K562 (cell line): ENCODE results near the gene MYO15B. TPM values are rescaled to one million over a fixed set of nuclear protein-coding genes. Genes with fewer than 3 reads are reported as not detected.

Experiments used
- ARID1B ChIP-seq: fragments of 450-650 bp; IDR thresholded peaks from 2 replicates; pipeline ENCODE4 v1.6.1; 2016; ENCODE audit warnings: antibody characterized with exemption, mild to moderate bottlenecking, inconsistent platforms
- JUN ChIP-seq, 2 experiments: sonication (generic) in 1 of 2; formaldehyde crosslinking in 1 of 2; IDR thresholded peaks; 2 replicates each; pipeline versions ENCODE4 v1.6.1 to v1.8.0; 2012 to 2022; ENCODE audit warnings: borderline replicate concordance in 2 of 2, mild to moderate bottlenecking in 2 of 2, improper control_type of control experiment in 1 of 2, low read depth in 1 of 2, low read length in 1 of 2, missing genetic modification reagents in 1 of 2
- MIER1 ChIP-seq: fragments of 450-650 bp; IDR thresholded peaks from 2 replicates; pipeline ENCODE4 v1.6.1; 2016; ENCODE audit warnings: antibody characterized with exemption, mild to moderate bottlenecking, low read depth
- MYNN ChIP-seq, 2 experiments: sonication (generic); formaldehyde crosslinking in 1 of 2; IDR thresholded peaks; 2 replicates each; pipeline versions ENCODE4 v1.5.0 to v1.6.1; 2016 to 2020; ENCODE audit warnings: antibody characterized with exemption in 1 of 2, missing genetic modification reagents in 1 of 2
- PHF8 ChIP-seq: fragments of 200-600 bp; sonication (generic); IDR thresholded peaks from 2 replicates; pipeline ENCODE4 v1.6.1; 2012; ENCODE audit warnings: mixed run types, mild to moderate bottlenecking, inconsistent platforms, low read length, moderate library complexity, borderline replicate concordance
- TFAM ChIP-seq: fragments of 250-450 bp; sonication (Bioruptor Pico); conservative IDR thresholded peaks from 2 replicates; pipeline ENCODE4 v1.5.0; 2021; ENCODE audit warnings: mild to moderate bottlenecking, moderate library complexity
- XRCC3 ChIP-seq: fragments of 450-650 bp; IDR thresholded peaks from 2 replicates; pipeline ENCODE4 v1.6.1; 2017; ENCODE audit warnings: mild to moderate bottlenecking, moderate library complexity
- ZBTB1 ChIP-seq: sonication (generic); formaldehyde crosslinking; IDR thresholded peaks from 2 replicates; pipeline ENCODE4 v1.8.1; 2023; ENCODE audit warnings: missing genetic modification reagents, low read depth, mild to moderate bottlenecking, borderline replicate concordance
- ZC3H4 ChIP-seq: sonication (generic); formaldehyde crosslinking; IDR thresholded peaks from 2 replicates; pipeline ENCODE4 v1.9.0; 2021; ENCODE audit warnings: missing genetic modification reagents, borderline replicate concordance
- ZNF224 ChIP-seq: sonication (generic); formaldehyde crosslinking; IDR thresholded peaks from 2 replicates; pipeline ENCODE4 v1.8.0; 2022; ENCODE audit warnings: mild to moderate bottlenecking, missing genetic modification reagents
- ZNF79 ChIP-seq: fragments of 250-450 bp; sonication (Bioruptor Pico); IDR thresholded peaks from 2 replicates; pipeline ENCODE4 v1.4.0; 2020; ENCODE audit warnings: low read depth, mild to moderate bottlenecking, moderate library complexity
- polyA plus RNA-seq, 8 experiments: library from polyadenylated mRNA; depleted of rRNA in 4 of 8; stranded (reverse) in 5 of 8; unstranded in 3 of 8; fragments of >200 nt; fragmentation: Nextera tagmentation in 2 of 8; fragmentation: Illumina TruSeq in 1 of 8; extraction: Ambion mirVana in 2 of 8; extraction: Trizol in 1 of 8; gene quantifications; 2 replicates each; pipeline versions ENCODE4 v1.2.1 to v1.2.3, GENCODE V29; 2011 to 2014; ENCODE audit warnings: inconsistent platforms in 1 of 8, missing spikeins in 1 of 8
- total RNA-seq, 7 experiments: library from RNA; depleted of rRNA in 6 of 7; stranded (reverse); fragments of >200 nt in 6 of 7; fragmentation: Illumina TruSeq in 2 of 7; extraction: Trizol in 2 of 7; gene quantifications; 2 replicates each; pipeline versions ENCODE4 v1.2.1 to v1.2.3, GENCODE V29; 2011 to 2021; ENCODE audit warnings: low replicate concordance in 1 of 7
- TF ChIP-seq, protein P1 (sequence below), 2 experiments: fragments of 450-650 bp; IDR thresholded peaks; 2 replicates each; pipeline ENCODE4 v1.6.1; 2016
- TF ChIP-seq, protein P2 (sequence below), 2 experiments: fragments of 450-650 bp in 1 of 2; IDR thresholded peaks; 2 replicates each; pipeline ENCODE4 v1.6.1; 2011 to 2017; ENCODE audit warnings: low read depth in 2 of 2, antibody characterized with exemption in 1 of 2, borderline replicate concordance in 1 of 2, low read length in 1 of 2, mild to moderate bottlenecking in 1 of 2, mixed read lengths in 1 of 2; ENCODE audit not compliant: control insufficient read depth in 1 of 2
- TF ChIP-seq, protein P3 (sequence below), 2 experiments: IDR thresholded peaks; 2 replicates each; pipeline ENCODE4 v1.6.1; 2011; ENCODE audit warnings: borderline replicate concordance in 1 of 2, control low read depth in 1 of 2, low read depth in 1 of 2, low read length in 1 of 2, mild to moderate bottlenecking in 1 of 2, mixed read lengths in 1 of 2, moderate library complexity in 1 of 2; ENCODE audit not compliant: insufficient read depth in 1 of 2, insufficient read length in 1 of 2, poor library complexity in 1 of 2, severe bottlenecking in 1 of 2; ENCODE audit errors: extremely low read depth in 1 of 2

The MYO15B gene
- total and polyA plus RNA-seq, 9 of the 15 experiments (the other 6 are each of a cell fraction or from before 2014, with no cell fraction given), result 0.05 to 3.1 (median 0.83) TPM; not detected in 2

DNA sequence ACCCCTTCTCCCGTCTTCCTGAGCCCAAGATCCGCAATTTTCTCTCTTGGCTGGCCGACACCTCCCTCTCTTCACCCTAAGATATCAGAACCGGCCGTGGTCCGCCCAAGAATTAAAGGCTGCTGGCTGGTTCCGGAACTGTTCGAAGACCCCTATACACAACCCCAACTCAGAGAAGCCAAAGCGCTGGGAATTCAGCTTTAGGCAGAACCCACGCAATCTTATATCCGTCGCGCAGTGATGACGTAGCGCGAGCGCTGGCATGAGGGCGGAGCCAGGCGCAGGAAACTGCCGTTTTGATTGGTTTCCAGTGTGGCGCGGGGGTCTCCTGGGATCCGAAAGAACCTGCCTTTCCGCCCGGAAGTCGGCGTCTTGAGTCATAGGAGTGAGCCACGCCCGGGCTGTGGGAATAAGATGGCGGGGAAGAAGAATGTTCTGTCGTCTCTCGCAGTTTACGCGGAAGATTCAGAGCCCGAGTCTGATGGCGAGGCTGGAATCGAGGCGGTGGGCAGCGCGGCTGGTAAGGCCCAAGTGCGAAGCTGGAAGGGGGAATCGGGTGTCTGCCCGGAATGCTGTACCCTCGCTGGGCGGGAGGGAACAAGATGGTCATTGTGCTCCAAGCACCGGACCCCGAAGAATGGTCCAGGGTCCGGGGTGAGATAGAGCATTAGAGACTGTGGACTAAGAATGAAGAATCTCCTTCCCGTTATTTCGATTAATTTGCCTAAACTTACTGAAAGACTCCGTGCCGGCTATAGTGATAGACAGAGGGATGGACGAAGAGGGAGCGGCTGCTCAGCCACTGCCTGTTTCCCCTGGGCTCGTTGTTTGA is 79.6 kb downstream of the MYO15B start, which contains the start of the genes RECQL5 and SAP30BP (continued):
- TF ChIP-seq ARID1B, result no peak
- TF ChIP-seq JUN (IDR thresholded peaks at IDR 0.05; ENCODE audit: borderline replicate concordance, low read depth, low read length), result peak; percentile 39; the same call in 1 of the 2 replicates
- TF ChIP-seq JUN (CRISPR knock-in tag; IDR thresholded peaks at IDR 0.05; ENCODE audit: borderline replicate concordance), result no peak
- TF ChIP-seq ZBTB1 (CRISPR knock-in tag), result no peak
- TF ChIP-seq PHF8, result peak; percentile 95
- TF ChIP-seq ZC3H4 (CRISPR knock-in tag), result no peak
- no peak for TF ChIP-seq ZNF79
- TF ChIP-seq, protein P1, sequence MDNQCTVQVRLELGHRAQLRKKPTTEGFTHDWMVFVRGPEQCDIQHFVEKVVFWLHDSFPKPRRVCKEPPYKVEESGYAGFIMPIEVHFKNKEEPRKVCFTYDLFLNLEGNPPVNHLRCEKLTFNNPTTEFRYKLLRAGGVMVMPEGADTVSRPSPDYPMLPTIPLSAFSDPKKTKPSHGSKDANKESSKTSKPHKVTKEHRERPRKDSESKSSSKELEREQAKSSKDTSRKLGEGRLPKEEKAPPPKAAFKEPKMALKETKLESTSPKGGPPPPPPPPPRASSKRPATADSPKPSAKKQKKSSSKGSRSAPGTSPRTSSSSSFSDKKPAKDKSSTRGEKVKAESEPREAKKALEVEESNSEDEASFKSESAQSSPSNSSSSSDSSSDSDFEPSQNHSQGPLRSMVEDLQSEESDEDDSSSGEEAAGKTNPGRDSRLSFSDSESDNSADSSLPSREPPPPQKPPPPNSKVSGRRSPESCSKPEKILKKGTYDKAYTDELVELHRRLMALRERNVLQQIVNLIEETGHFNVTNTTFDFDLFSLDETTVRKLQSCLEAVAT (IDR thresholded peaks at IDR 0.05), result no peak
- TF ChIP-seq TFAM, result no peak
- no peak for TF ChIP-seq XRCC3
- no peak for TF ChIP-seq MYNN (IDR thresholded peaks at IDR 0.05)
- TF ChIP-seq MYNN (CRISPR knock-in tag; IDR thresholded peaks at IDR 0.05), result no peak
- TF ChIP-seq MIER1, result no peak
- TF ChIP-seq, protein P2, sequence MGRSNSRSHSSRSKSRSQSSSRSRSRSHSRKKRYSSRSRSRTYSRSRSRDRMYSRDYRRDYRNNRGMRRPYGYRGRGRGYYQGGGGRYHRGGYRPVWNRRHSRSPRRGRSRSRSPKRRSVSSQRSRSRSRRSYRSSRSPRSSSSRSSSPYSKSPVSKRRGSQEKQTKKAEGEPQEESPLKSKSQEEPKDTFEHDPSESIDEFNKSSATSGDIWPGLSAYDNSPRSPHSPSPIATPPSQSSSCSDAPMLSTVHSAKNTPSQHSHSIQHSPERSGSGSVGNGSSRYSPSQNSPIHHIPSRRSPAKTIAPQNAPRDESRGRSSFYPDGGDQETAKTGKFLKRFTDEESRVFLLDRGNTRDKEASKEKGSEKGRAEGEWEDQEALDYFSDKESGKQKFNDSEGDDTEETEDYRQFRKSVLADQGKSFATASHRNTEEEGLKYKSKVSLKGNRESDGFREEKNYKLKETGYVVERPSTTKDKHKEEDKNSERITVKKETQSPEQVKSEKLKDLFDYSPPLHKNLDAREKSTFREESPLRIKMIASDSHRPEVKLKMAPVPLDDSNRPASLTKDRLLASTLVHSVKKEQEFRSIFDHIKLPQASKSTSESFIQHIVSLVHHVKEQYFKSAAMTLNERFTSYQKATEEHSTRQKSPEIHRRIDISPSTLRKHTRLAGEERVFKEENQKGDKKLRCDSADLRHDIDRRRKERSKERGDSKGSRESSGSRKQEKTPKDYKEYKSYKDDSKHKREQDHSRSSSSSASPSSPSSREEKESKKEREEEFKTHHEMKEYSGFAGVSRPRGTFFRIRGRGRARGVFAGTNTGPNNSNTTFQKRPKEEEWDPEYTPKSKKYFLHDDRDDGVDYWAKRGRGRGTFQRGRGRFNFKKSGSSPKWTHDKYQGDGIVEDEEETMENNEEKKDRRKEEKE (IDR thresholded peaks at IDR 0.05; ENCODE audit: borderline replicate concordance in 1 of 2, control insufficient read depth in 1 of 2, low read depth in 2 of 2, low read length in 1 of 2), result no peak
- TF ChIP-seq, protein P3, sequence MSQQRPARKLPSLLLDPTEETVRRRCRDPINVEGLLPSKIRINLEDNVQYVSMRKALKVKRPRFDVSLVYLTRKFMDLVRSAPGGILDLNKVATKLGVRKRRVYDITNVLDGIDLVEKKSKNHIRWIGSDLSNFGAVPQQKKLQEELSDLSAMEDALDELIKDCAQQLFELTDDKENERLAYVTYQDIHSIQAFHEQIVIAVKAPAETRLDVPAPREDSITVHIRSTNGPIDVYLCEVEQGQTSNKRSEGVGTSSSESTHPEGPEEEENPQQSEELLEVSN (IDR thresholded peaks at IDR 0.05; ENCODE audit: borderline replicate concordance in 1 of 2, extremely low read depth in 1 of 2, insufficient read depth in 1 of 2, insufficient read length in 1 of 2, low read depth in 1 of 2, low read length in 1 of 2, poor library complexity in 1 of 2, severe bottlenecking in 1 of 2), result no peak
- TF ChIP-seq ZNF224 (CRISPR knock-in tag), result no peak
